ENCODE measurements around the gene ABCA12.
A peak's percentile ranks its signal among the peaks of the same experiment; 100 is the strongest.

ABCA12 gene

DNA sequence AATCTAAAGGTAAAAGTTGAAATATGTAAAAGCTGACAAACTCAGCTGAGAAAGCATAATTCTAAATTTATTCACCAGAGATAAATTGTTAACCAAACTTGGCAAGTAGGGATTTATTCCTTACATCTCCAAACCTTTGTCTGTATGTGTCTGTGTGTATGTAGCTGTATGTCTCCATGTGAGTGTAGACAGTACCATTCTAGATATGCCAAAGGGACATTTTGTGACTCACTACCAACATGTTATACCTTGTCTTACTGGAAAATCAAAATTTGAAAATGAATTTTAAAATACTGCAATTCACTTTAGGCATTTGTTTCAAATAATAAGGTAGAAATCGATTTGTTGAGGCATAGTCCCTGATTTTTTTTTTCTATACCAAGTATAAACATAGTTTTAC is 102.1 kb downstream of the ABCA12 start:
- DNase-seq: no peak

DNA sequence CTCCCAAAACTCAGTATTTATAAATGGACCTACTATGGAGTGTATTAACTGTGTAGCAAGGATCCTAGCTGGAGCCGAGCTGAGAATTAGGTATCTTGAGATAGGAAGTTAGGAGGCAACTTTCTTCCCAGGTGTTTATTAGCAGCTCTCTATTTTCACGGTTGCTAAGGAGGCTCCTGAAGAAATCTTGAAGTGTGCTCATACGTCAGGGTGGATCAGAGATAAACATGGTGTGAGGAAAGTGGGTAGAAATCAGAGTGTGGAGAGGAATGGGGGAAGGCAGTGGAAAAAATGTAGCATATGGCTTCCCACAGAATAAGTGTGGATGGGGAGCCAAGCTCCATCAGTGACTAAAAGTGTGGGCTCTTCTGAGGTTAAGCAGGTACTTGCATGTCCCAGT is 104.3 kb downstream of the ABCA12 start:
- DNase-seq: no peak

DNA sequence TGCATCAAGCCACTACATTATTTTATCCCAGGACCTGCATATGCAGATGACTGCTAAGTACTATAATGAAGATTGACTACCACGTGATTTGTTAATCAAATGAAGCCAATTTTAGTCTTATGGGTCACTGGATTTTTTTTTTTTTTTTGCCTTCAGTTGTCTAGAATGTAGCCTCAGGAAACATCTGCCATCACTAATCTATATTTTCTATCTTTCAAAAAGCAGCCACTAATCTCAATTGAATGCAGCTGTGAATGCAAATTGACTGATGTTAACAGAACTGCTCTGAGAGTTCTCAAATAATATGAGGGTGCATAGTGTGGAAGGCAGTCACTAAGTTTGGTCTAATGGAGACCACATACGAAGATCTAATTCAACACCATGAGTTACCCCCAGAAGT is 106.3 kb downstream of the ABCA12 start:
- DNase-seq: no peak

GRCh38 chr2:215031321-215031720 is 107.1 kb downstream of the ABCA12 start:
- DNase-seq: no peak

- DNase-seq: no peak
These were observed 108.5 kb downstream of the ABCA12 start for GRCh38 chr2:215029936-215030335.

GRCh38 chr2:215028231-215028630 is 110.2 kb downstream of the ABCA12 start:
- DNase-seq: no peak

GRCh38 chr2:215027779-215028178 is 110.6 kb downstream of the ABCA12 start:
- DNase-seq: no peak

GRCh38 chr2:215022910-215023309 is 115.5 kb downstream of the ABCA12 start:
- DNase-seq: no peak

DNA sequence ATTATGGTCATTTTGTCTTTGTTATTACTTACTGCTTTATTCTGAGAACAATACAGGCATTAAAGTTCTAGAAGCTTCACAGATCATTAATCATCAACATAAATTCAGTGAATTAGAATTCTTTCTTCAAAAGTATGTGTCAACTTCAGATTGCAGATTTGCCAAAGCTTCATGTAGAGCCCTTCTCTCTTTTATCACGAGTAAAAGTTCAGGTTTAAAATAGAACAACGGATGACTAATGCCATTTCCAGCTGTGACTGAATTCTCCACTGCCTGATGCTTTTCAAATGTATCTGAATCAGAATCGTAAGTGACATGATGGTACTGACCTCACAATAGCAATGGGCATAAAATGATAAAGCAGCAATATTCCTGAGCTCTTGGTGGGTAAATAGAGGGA is 116.0 kb downstream of the ABCA12 start:
- DNase-seq: no peak

GRCh38 chr2:215020283-215020682 is 118.1 kb downstream of the ABCA12 start:
- no peak for DNase-seq

DNA sequence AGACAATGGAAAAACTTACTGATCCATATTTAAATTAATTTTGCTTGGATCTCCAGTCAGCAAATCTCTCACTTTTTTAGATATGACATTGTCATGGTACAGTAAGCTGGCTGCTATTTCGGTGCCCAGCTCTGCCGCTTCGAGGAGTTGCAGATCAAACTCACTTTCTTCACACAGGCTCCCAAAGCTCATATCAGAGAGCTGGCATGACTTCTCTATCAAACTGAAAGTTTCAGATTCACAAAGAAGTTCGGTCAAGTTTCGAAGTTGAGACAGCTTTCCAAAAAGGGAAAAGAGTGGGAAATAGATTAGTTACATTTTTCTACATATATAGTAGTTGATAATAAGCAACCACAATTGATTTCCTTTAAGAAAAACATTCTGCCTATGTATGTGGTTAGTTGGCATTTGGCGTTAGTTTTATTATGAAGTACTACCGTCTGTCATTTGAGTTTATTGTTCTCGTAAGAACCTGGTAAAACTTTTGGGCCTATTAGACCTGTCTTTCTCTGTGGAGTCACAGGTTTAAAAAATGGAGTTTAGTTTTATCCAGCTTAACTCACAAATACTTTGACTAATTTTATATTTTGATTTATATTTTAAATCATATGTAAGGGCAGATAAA is 118.8 kb downstream of the ABCA12 start:
- no peak for DNase-seq

DNA sequence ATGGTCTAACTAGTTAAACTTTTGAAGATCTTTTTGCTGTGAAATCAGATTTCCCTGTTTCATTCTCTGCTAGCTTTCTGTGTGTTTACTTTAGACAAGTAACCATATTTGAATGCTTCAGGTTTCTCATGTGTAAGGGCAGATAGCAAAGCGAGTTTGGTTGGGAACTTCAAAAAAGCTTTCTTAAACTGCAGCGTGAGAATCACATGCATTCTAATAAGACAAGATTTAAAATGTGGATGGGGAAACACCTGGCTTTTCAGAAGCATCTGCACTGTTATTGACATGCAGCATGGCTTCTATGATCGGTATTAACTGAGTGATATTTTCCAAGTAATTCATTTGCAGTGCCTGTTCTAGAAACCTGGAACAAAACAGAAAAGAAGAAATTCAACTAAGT is 119.3 kb downstream of the ABCA12 start:
- no peak for DNase-seq

GRCh38 chr2:215015421-215015820 is 123.0 kb downstream of the ABCA12 start:
- DNase-seq: no peak

DNA sequence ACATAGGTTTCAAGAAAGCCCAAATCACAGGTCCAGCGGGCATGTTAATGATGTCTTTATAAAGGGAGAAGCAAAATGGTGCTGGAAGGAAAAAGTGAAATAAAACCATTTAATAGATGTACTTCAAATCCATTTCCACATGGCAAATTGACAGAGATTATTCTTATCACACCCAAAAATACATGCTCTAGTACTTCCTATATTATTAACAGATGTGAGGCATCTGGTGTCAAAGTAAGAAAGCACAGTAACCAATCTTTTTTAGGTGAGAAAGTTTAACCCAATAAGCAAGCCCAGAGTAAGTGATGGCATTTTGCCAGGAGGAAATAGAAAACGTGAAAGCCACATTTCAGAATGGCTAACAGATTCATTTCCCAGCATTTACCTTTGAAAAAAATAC is 128.0 kb downstream of the ABCA12 start:
- no peak for DNase-seq

GRCh38 chr2:215003001-215003400 is 135.4 kb downstream of the ABCA12 start:
- DNase-seq: peak in 1 of 14 donors; percentile 0

DNA sequence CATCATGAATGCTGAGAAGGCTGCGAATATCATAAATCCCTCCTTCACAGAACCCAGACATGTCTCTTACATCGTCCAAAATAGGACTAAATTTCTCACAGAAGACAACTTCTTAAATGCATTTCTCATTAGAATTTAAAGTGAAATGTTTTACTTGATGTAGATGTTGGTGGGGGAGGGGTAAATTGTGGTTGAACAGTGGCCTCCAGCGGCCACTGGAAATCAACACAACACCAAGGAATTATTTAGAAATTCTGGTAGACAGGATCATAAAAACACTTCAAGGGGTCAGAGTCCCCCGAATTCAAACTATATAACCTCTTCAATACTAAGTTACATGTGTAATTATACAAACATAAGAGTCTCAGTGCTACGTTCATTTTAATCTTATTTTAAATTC is 135.9 kb downstream of the ABCA12 start:
- peak in 3 of 14 donors; percentile 1 to 15 (median 3) for DNase-seq

DNA sequence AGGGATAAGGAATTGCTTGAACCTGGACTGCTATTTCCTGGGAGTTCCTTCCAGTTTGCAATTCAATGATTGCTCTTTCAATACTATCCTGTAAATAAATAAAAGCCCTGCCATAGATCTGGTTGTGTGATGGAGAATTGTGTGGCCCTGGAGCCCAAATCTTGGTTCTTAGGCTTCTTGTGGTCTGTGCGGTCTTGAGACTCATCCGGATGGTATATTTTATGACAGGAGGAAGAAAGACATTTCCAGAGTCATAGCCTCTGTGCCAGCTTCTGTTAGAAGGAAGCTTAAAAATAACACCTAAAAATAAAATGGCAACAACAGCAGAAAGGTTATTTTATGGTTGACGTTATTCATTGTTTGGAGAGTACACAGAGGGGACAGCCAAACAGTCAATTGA is 137.7 kb downstream of the ABCA12 start:
- no peak for DNase-seq

- no peak for DNase-seq
These were observed 142.3 kb downstream of the ABCA12 start for GRCh38 chr2:214995926-214996670.

DNA sequence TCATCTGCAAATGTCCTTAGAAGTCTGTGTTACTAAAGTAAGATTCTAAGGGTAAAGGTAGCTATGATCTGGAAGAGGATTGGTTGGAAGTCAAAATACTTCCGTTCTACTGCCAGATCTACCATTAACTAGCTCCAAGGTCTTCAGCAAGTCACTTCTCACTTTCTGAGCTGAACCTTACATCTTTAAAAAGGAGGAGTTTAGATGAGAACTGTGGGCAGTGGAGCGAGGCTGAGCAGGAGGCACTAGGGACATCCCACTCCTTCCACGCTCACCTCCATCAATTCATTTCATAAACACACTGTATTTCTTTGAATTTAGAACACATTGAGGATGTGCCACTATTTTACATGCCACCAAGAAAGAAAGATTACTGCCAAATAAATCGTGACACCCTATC is 143.0 kb downstream of the ABCA12 start:
- no peak for DNase-seq

GRCh38 chr2:214992911-214993310 is 145.5 kb downstream of the ABCA12 start:
- DNase-seq: no peak

- DNase-seq: no peak
These were observed 149.2 kb downstream of the ABCA12 start for GRCh38 chr2:214989187-214989586.

DNA sequence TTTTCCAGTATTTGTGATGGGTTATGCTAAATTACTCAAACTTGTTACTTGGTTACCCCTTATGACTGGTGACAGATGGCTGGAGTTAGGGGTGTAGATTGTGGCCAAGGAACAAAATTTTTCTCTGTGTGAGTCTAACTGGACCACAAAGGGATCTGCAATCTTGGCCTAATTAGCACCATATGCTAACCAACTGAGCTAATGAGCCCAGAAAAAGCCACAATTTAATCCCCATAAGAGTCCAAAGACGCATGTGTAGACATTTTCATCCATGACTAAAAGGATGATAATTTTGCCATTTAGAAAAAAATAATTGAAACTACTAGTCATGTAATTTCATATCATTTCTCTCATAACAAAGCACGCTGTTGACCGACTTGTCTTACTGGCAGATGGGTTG is 151.2 kb downstream of the ABCA12 start:
- no peak for DNase-seq

DNA sequence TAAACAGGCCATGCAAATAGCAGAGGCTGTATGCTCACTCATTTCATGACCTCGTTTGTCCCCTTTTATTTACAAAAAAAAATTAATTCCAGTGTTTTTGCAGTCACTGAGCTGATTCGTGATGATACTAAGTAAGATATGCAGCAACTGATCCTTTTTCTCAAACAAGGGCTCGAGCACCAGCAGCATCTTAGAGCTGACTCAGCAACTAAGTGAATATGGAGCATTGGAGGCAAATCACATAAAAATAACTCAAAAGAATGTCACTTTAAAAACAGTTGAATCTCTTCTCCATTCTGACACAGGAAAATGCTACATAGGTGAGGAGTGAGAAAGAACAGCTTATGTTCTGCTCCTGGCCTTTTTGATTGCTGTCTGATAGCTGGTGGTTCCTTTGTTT is 152.8 kb downstream of the ABCA12 start:
- no peak for DNase-seq

DNA sequence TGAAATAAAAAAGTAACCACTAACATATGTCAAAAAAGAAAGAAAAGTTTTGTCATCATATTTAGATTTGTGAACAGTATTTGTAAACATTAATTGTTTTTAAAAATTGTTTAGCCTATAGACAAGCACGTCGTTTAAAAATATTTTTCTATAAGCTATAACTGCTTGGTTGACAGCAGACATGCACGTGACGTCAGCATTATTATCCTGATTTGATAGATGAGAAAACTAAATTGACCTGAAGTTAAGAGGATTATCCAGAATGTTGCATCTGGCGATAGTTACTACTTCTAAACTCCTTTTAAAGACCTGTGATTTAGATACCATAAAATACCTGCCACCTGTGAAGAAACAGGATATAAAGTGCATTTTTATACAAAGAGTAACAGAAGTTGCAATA is 172.0 kb downstream of the ABCA12 start:
- DNase-seq: no peak

DNA sequence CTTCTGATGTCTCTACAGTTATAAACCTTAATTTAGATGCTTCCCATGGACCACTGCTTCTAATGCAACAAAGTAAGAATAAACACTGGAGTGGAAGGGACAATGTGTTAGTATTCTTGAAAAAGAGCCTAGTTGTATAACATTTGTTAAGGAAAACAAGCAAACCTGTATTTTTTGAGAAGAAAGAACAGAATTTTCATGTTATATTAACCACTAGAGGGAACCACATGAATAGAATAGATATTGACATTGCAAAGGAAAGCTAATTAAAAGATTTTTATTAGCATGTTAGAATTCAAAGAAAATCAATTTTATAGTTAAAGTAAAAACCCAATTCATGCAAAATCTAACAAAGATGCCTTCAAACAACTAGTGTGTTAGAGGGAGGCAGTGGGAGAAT is 177.7 kb downstream of the ABCA12 start:
- DNase-seq: no peak
